IPS DF 6.9 (cell line): Measurements from ENCODE around the gene SIK1.

Experiments used
- DNase-seq: peaks from one replicate; pipeline ENCODE4 v3.0.0-alpha.2; 2013; ENCODE audit warnings: low read depth, low spot score
- H3K27ac ChIP-seq: one replicate; pipeline ENCODE4 v1.5.1; 2013; ENCODE audit warnings: low read length, control low read depth
- H3K27me3 ChIP-seq: 2 replicates; pipeline ENCODE4 v1.6.1; 2013; ENCODE audit warnings: mild to moderate bottlenecking, low read length; ENCODE audit not compliant: control insufficient read depth, insufficient read depth
- H3K36me3 ChIP-seq: 2 replicates; pipeline ENCODE4 v1.6.1; 2013; ENCODE audit warnings: low read length; ENCODE audit not compliant: control insufficient read depth, insufficient read depth
- H3K4me1 ChIP-seq: 2 replicates; pipeline ENCODE4 v1.6.1; 2013; ENCODE audit warnings: low read length; ENCODE audit not compliant: control insufficient read depth, insufficient read depth
- H3K4me3 ChIP-seq: 2 replicates; pipeline ENCODE4 v1.5.1; 2013; ENCODE audit warnings: mild to moderate bottlenecking, low read length
- H3K9me3 ChIP-seq: 2 replicates; pipeline ENCODE4 v1.6.1; 2013; ENCODE audit warnings: low read length, inconsistent platforms; ENCODE audit not compliant: control insufficient read depth, insufficient read depth
- WGBS: extraction: QIAGEN DNeasy Blood & Tissue Kit; methylation state at CpG from one replicate; pipeline ENCODE4 v1.1.7; 2013; ENCODE audit warnings: mixed read lengths, missing lambda C conversion rate; ENCODE audit not compliant: insufficient read length, insufficient coverage; 5-methylcytosine and 5-hydroxymethylcytosine counted together

Gene SIK1

GRCh38 chr21:43373362-43374227, 53.3 kb downstream of the SIK1 start:
- H3K4me1 ChIP-seq = peaks cover 3% of the 10 kb centered on the region
- no CpG with 5 or more reads among the region's 21 CpGs for WGBS
- H3K27ac ChIP-seq = no peak overlapping the region
- H3K27me3 ChIP-seq = no peaks in the 10 kb centered on the region
- DNase-seq = no peak
- H3K9me3 ChIP-seq = no peaks in the 10 kb centered on the region
- H3K4me3 ChIP-seq = no peak overlapping the region
- no peaks in the 10 kb centered on the region for H3K36me3 ChIP-seq

- no peak for DNase-seq
- Histone ChIP-seq H3K4me1 (peaks cover 3% of the 10 kb centered on the region), H3K36me3 (no peaks in the 10 kb centered on the region), H3K27me3 (no peaks in the 10 kb centered on the region), H3K27ac (no peak overlapping the region), H3K9me3 (no peaks in the 10 kb centered on the region), H3K4me3 (no peak overlapping the region)
- WGBS = no CpG with 5 or more reads among the region's 26 CpGs
Observed at GRCh38 chr21:43372663-43373361, 54.1 kb downstream of the SIK1 start.

- Histone ChIP-seq H3K27me3 (no peaks in the 10 kb centered on the region), H3K36me3 (no peaks in the 10 kb centered on the region), H3K27ac (no peak overlapping the region), H3K9me3 (no peaks in the 10 kb centered on the region), H3K4me3 (no peak overlapping the region), H3K4me1 (peaks cover 3% of the 10 kb centered on the region)
- DNase-seq = no peak
- WGBS = no CpG with 5 or more reads among the region's 9 CpGs
Observed at GRCh38 chr21:43371786-43372185, 55.1 kb downstream of the SIK1 start.

GRCh38 chr21:43370888-43371570, 55.9 kb downstream of the SIK1 start:
- no peaks in the 10 kb centered on the region for H3K27me3 ChIP-seq
- H3K27ac ChIP-seq = no peak overlapping the region
- no peaks in the 10 kb centered on the region for H3K36me3 ChIP-seq
- no peak overlapping the region for H3K4me3 ChIP-seq
- peaks cover 3% of the 10 kb centered on the region for H3K4me1 ChIP-seq
- H3K9me3 ChIP-seq = no peaks in the 10 kb centered on the region
- DNase-seq = no peak
- WGBS = no CpG with 5 or more reads among the region's 2 CpGs

- Histone ChIP-seq H3K36me3 (no peaks in the 10 kb centered on the region), H3K4me1 (peaks cover 3% of the 10 kb centered on the region), H3K4me3 (no peak overlapping the region), H3K9me3 (no peaks in the 10 kb centered on the region), H3K27ac (no peak overlapping the region), H3K27me3 (no peaks in the 10 kb centered on the region)
- no peak for DNase-seq
- WGBS = no CpG with 5 or more reads among the region's 20 CpGs
Observed at GRCh38 chr21:43370091-43370658, 56.8 kb downstream of the SIK1 start.

GRCh38 chr21:43369596-43370090, 57.3 kb downstream of the SIK1 start:
- no peaks in the 10 kb centered on the region for H3K36me3 ChIP-seq
- H3K9me3 ChIP-seq = no peaks in the 10 kb centered on the region
- no peak for DNase-seq
- no peak overlapping the region for H3K4me3 ChIP-seq
- peaks cover 3% of the 10 kb centered on the region for H3K4me1 ChIP-seq
- WGBS = no CpG with 5 or more reads among the region's 18 CpGs
- no peak overlapping the region for H3K27ac ChIP-seq
- H3K27me3 ChIP-seq = no peaks in the 10 kb centered on the region

- H3K4me3 ChIP-seq = no peak overlapping the region
Observed at GRCh38 chr21:43369124-43369523, 57.8 kb downstream of the SIK1 start.

GRCh38 chr21:43368685-43369084, 58.2 kb downstream of the SIK1 start:
- Histone ChIP-seq H3K4me3 (no peak overlapping the region), H3K27ac (no peak overlapping the region), H3K4me1 (peaks cover 3% of the 10 kb centered on the region), H3K27me3 (no peaks in the 10 kb centered on the region), H3K9me3 (no peaks in the 10 kb centered on the region), H3K36me3 (no peaks in the 10 kb centered on the region)
- DNase-seq = no peak
- WGBS = no CpG with 5 or more reads among the region's 6 CpGs

More at GRCh38 chr21:43369124-43369523, 57.8 kb downstream of the SIK1 start:
- Histone ChIP-seq H3K9me3 (no peaks in the 10 kb centered on the region), H3K27ac (no peak overlapping the region), H3K36me3 (no peaks in the 10 kb centered on the region), H3K27me3 (no peaks in the 10 kb centered on the region), H3K4me1 (peaks cover 3% of the 10 kb centered on the region)
- no CpG with 5 or more reads among the region's 14 CpGs for WGBS
- no peak for DNase-seq

- no peak overlapping the region for H3K4me3 ChIP-seq
- peaks cover 3% of the 10 kb centered on the region for H3K4me1 ChIP-seq
- WGBS = no CpG with 5 or more reads among the region's 4 CpGs
- no peaks in the 10 kb centered on the region for H3K36me3 ChIP-seq
- H3K9me3 ChIP-seq = no peaks in the 10 kb centered on the region
- H3K27ac ChIP-seq = no peak overlapping the region
- no peak for DNase-seq
- H3K27me3 ChIP-seq = no peaks in the 10 kb centered on the region
Observed at GRCh38 chr21:43367859-43368258, 59.1 kb downstream of the SIK1 start.

GRCh38 chr21:43367296-43367695, 59.6 kb downstream of the SIK1 start:
- WGBS = no CpG with 5 or more reads among the region's 16 CpGs
- Histone ChIP-seq H3K27me3 (no peaks in the 10 kb centered on the region), H3K36me3 (no peaks in the 10 kb centered on the region)

More at GRCh38 chr21:43367296-43367695, 59.6 kb downstream of the SIK1 start:
- DNase-seq = no peak
- H3K27ac ChIP-seq = no peak overlapping the region
- H3K9me3 ChIP-seq = no peaks in the 10 kb centered on the region
- peaks cover 3% of the 10 kb centered on the region for H3K4me1 ChIP-seq
- H3K4me3 ChIP-seq = no peak overlapping the region
